ENCODE data around the gene RPL19. TPM values are rescaled to one million over a fixed set of nuclear protein-coding genes. Genes with fewer than 3 reads are reported as not detected.

RPL19 gene
- total RNA-seq, 2 donors from 2014 or later: 1,458 to 1,831 TPM

DNA sequence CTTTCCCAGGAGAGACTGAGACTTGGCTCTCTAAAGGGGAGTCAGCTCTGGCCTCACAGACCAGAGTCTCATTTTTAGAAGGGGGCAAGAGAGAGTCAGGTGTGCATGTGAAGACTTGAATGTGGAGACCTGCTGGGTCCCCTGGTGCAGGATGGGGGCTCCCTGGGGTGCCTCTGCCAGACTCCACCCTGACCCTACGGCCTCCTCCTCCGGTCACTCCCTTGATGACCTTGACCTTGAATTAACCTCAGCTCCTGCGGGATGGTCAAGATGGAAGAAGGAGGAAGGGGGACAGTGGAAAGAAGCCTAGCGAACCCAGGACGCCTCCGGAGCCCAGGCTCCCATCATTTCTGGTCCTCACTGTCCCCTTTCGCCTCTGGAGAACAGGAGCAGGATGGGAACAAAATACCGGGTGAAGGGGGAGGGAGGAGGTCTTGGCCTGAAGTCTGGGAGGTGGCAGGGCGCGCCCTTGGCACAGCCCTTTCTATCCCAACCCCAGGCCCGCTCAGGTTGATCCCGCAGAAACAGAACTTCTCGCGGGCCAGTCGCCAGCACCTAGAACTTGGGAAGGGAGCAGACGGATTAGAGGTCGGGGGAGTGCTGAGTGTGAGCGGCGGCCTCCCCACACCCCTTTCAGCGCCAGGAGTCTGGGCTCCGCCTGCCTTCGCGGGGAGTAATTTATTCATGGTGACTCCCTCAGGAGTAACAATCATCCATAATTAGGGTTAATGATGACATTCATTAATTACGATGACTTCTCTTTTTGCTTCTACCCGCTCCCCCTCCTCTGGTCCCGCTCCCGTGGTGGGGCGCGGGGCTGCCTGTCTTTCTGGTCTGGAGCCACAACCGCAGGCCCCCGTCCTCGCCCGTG is 24.1 kb downstream of the RPL19 start:
- Histone ChIP-seq H3K4me1 (peaks cover 0 to 21% of the 10 kb centered on the region in 2 donors), H3K4me3 (peak overlapping the region; percentile 33 to 56), H3K27ac (no peak overlapping the region), H3K9me3 (no peaks in the 10 kb centered on the region), H3K27me3 (no peaks in the 10 kb centered on the region), H3K36me3 (no peaks in the 10 kb centered on the region)
- DNase-seq (ENCODE audit: low spot score): no peak
- TF ChIP-seq, protein P1, sequence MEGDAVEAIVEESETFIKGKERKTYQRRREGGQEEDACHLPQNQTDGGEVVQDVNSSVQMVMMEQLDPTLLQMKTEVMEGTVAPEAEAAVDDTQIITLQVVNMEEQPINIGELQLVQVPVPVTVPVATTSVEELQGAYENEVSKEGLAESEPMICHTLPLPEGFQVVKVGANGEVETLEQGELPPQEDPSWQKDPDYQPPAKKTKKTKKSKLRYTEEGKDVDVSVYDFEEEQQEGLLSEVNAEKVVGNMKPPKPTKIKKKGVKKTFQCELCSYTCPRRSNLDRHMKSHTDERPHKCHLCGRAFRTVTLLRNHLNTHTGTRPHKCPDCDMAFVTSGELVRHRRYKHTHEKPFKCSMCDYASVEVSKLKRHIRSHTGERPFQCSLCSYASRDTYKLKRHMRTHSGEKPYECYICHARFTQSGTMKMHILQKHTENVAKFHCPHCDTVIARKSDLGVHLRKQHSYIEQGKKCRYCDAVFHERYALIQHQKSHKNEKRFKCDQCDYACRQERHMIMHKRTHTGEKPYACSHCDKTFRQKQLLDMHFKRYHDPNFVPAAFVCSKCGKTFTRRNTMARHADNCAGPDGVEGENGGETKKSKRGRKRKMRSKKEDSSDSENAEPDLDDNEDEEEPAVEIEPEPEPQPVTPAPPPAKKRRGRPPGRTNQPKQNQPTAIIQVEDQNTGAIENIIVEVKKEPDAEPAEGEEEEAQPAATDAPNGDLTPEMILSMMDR (IDR thresholded peaks at IDR 0.05): no peak

DNA sequence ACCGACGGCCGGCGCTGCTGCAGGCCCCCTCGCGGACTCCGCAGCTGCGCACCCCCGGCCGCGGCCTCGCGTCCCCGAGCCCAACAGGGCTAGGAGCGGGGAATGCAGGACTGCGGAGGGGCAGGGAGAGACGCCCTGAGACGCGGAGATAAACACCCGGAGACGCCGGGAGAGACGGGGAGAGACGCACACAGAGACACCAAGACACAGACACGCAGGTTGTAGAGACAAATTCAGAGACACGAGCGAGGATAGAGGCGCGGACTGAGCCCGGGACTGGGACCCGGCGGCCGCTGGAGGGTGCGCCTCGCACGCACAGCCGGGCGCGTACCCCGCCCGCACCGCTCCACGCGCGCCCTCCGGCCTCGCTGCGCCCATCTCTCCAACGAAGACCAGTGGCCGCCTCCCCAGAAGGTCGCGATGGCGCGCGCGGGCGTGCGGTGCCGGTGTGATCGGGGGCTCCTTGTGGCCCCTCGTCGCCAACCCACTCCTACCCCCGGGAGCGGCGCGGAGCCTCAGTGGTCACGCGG is 24.8 kb downstream of the RPL19 start:
- H3K27me3 ChIP-seq: no peaks in the 10 kb centered on the region
- peaks cover 0 to 21% of the 10 kb centered on the region in 2 donors for H3K4me1 ChIP-seq

DNA sequence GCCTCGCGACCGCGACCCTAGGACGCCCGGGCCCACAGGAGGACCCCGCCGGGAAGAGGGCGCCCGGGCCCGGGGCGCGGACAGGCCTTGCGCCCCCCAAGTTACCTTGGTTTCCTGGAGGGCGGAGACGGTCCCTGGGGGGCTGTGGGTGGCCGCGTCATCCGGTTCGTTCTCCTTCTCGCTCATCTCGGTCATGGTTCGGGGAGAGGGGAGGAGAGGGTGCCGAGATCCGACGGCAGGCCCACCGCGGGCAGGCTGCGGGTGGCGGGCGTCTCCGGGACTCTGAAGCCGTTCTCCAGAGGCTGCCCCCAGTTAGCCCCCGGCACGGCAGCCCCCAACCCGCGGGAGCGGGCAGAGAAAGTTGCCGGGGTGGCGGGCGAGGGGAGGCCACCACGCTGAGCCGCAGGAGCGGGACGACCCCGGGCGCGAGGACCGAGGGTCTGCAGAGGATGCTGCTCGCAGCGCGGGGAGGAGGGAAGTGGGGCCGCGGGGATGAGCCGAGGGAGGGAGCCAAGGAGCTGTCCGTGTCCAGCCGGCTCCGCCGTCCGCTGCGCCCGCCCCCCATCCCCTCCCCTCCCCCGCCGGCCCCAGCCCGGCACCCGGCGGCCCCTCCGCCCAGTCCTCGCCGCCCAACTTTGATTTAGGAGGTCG is 25.4 kb downstream of the RPL19 start, which contains the start of gene STAC2:
TSS of gene STAC2 (minus strand) at position 638 of the 651 bp plus-strand sequence. CDS start at position 195, 443 bp downstream.
- no peak for DNase-seq (ENCODE audit: low spot score)
- no peak within 1 kb of the TSS for H3K27ac ChIP-seq
- no peaks in the 10 kb centered on the region for H3K9me3 ChIP-seq
- no peaks in the 10 kb centered on the region for H3K27me3 ChIP-seq
- peak within 1 kb of the TSS; percentile 33 to 56 for H3K4me3 ChIP-seq
- no peaks in the 10 kb centered on the region for H3K36me3 ChIP-seq
- peaks cover 0 to 21% of the 10 kb centered on the region in 2 donors for H3K4me1 ChIP-seq
- TF ChIP-seq, protein P1 (IDR thresholded peaks at IDR 0.05): no peak

More for the DNA sequence above, 24.8 kb downstream of the RPL19 start:
- Histone ChIP-seq H3K9me3 (no peaks in the 10 kb centered on the region), H3K36me3 (no peaks in the 10 kb centered on the region), H3K27ac (no peak overlapping the region), H3K4me3 (peak overlapping the region; percentile 33 to 56)
- no peak for DNase-seq (ENCODE audit: low spot score)
- TF ChIP-seq, protein P1 (IDR thresholded peaks at IDR 0.05): no peak

DNA sequence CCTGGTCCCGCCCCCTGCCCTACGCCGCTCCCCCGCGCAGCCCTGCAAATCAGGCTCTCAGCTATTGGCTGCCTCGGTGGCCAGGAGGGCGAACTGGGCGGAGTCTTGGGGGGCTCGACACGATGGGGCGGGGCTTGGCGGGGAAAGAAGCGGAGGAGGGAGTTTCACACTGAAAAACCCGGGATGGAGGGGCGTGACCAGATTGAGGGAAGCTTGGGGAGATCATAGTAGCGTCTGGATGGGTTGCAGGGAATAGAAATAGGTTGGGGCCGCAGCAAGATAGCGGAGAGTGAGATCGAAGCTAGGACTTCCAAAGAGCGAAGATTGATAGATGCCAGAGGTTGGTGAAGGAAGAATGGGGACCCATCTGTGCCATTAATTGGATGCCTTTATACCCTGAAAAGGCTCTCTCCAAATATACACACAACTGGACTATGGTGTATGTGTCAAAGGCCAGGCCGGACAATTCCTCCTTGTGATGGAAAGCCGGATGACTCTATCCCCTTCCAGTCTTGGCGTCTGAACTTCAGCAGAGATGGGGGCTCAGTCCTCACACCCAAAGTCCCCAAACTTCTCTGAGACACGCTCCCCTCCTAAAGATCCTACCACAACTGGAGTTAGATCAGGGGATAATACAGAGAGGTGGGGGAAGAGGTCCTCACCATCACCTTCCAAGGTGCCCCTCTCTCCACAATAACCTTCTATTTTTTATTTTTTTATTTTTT is 26.0 kb downstream of the RPL19 start:
- no peak for DNase-seq (ENCODE audit: low spot score)
- H3K27me3 ChIP-seq: no peaks in the 10 kb centered on the region
- TF ChIP-seq, protein P1 (IDR thresholded peaks at IDR 0.05): no peak
- peak overlapping the region; percentile 33 to 56 for H3K4me3 ChIP-seq
- peaks cover 0 to 21% of the 10 kb centered on the region in 2 donors for H3K4me1 ChIP-seq
- H3K9me3 ChIP-seq: no peaks in the 10 kb centered on the region
- no peaks in the 10 kb centered on the region for H3K36me3 ChIP-seq
- no peak overlapping the region for H3K27ac ChIP-seq

DNA sequence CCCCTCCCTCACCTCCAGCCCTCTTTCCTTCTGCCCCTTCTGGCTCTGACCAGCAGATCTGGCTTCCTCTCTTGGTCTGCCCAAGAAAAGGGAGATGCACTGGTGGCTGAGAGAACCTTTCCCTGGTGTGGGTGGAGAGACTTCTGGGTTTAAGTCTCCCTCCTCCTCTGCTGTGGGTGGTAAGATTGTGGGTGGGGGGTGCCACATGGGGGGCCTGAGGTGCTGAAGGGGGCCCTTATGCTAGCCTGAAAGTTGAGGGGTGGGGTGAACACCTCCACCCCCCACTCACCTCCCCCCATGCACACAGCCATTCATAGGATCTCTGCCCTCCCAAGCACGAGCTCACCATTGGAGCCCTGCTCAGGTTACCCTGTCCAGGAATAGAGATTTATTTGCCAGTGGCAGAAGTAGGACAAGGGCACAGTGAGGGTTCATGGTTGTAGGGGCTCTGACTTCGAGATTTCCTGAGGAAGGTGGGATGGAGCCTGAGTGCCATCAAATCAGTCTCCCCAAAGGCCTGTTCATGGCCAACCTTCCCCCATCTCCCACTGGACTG is 27.4 kb downstream of the RPL19 start:
- no peaks in the 10 kb centered on the region for H3K27me3 ChIP-seq

More for the DNA sequence above, 27.4 kb downstream of the RPL19 start:
- no peak for DNase-seq (ENCODE audit: low spot score)
- H3K36me3 ChIP-seq: no peaks in the 10 kb centered on the region
- TF ChIP-seq, protein P1 (IDR thresholded peaks at IDR 0.05): no peak
- no peak overlapping the region for H3K27ac ChIP-seq
- no peak overlapping the region for H3K4me3 ChIP-seq
- peaks cover 0 to 33% of the 10 kb centered on the region in 2 donors for H3K4me1 ChIP-seq
- no peaks in the 10 kb centered on the region for H3K9me3 ChIP-seq
